LHCN-M2 (cell line): ENCODE data around the gene INPP5D. TPM values are rescaled to one million over a fixed set of nuclear protein-coding genes. Genes with fewer than 3 reads are reported as not detected.
"Not testable (repeated sequence)": the region's sequence is repeated elsewhere in the genome, so short reads cannot be mapped to it uniquely, and the experiment has no call there.

Experiments used
- DNase-seq: peaks from one replicate; pipeline ENCODE4 v3.0.0-alpha.2; 2012; ENCODE audit warnings: low read depth
- total RNA-seq: library from RNA; depleted of rRNA; stranded (reverse); fragments of >200 nt; gene quantifications from 2 replicates; pipeline ENCODE4 v1.2.3, GENCODE V29; 2014

Gene INPP5D
- total RNA-seq, 1 experiment from 2014 or later: 0.34 TPM

GRCh38 chr2:233116946-233117345 is 56.8 kb downstream of the INPP5D start:
- no peak for DNase-seq

DNA sequence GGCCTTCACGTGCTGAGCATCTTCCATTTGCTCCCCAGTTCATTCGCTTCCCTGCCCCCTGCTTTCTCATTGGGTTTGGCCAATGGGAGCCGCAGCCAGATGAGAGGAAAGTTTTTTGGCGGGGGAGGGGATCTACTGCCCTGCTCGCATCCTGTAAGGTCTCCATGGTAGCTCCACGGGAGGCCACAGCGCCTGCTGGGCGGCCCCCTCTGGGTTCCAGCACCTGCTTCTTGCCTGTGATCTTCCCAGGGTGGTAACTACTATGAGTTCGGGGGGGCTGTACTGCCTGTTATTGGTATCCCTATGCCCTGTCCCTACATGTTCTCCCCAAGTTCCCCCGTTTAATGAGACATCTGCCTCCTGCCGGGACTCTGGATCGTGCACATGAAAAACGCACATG is 57.2 kb downstream of the INPP5D start:
- no peak for DNase-seq

DNA sequence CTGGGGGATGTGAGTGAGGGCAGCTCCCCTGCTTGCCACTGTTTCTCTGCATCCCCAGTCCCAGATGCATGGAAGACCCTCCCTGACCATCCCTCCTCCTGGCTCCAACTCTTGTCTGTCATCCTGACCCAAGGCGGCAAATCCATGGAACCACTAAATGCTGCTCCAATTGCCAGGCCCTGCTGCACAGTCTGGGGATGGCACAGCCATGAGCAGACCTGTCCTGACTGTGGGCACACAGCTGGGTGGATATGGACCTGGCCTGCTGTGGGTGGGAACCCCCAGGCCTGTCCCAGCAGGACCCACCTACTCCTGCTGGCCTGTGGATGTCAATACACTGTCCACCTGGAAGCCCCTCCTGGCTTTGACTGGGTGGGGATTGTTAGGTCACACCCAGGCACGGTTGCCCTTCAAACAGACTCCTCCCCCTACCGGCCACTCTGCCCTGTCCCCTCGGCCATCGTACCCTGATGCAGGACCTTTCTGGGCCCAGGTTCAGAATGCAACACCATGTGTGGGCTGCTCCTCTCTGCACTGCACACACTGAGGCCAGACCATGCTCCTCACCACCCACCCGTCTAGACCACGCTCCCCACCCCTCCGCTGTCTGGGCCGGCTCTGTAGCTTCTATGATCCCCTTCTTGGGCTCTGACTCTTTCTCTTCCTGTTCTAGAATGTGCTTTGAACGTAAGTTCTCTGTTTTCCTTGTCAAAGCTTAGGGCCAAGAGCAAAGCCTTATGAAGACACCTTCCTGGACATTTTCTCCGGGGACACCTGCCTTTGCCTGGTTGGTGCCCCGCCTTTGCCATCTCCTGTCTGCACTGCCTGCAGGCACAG is 57.9 kb downstream of the INPP5D start:
- no peak for DNase-seq

- no peak for DNase-seq
Observed at GRCh38 chr2:233118648-233119000, 58.5 kb downstream of the INPP5D start.

DNA sequence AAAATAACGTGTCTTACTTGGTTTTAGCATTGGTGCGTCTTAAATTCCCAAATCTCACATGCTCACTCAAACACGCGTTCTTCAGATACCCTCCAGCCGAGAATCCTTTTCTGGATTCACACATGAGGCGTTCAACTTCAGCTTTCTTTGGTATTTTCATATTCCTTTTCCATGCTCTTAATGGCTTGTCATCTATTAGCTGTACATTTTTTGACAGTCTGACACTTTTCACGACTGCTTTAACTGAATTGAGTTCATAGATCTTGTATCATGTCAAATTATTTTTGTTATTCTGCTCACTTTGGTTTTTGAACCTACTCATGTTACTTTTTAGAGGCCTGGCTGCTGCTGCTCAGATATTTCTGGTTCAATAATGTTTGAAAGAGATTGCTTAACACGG is 59.0 kb downstream of the INPP5D start:
- no peak for DNase-seq

DNA sequence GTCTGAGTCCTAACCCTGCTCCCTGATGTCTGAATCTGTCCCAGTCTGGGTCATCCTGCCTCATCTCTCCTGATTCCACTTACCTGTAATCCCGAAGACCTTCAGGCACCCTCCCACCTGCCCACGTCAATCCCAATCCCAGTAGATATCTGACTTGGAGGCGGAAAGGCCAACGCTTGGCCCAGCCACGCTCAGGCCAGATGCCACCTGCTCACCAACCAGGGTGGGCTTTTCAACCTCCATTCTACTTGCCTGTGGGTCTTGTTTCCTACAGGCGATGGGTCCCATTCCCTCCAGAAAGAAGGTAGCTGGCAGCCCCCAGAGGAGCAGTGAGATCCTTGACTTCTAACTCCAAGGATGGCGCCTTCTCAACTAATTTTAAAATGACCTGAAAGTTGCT is 59.7 kb downstream of the INPP5D start:
- DNase-seq: no peak

DNA sequence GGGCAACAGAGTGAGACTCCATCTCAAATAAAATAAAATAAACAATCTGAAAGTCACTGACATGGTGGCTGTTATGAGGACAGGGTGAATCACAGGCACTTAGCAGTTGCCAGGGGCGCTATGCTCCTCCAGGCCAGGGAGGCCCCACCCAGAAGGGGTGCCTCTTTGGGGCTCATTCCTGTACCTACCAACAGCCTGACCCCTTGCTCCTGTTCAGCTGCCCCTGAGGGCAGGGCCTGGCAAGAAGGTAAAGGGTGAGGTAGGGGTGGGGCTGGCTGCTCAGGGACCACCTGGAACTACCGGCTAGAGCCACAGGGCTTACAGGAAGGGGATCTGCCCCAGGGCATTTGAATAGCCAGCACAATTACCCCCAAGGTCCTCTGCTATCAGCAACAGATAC is 60.3 kb downstream of the INPP5D start:
- DNase-seq: no peak

DNA sequence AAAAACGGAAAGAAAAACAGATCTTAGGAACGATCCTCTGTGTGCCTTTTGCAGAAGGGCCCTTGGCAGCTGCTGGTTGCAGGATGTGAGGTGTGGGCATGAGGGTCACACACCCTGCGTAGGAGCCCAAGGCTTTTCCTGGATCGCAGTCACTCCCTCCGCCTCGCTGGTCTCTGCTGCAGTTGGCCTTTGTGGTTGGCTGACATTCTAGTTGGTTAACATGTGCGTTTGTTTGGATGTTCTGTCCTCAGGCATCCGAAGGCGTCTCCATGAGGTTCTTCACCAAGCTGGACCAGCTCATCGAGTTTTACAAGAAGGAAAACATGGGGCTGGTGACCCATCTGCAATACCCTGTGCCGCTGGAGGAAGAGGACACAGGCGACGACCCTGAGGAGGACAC is 61.7 kb downstream of the INPP5D start:
- no peak for DNase-seq

GRCh38 chr2:233122541-233122940 is 62.4 kb downstream of the INPP5D start:
- DNase-seq: no peak

DNA sequence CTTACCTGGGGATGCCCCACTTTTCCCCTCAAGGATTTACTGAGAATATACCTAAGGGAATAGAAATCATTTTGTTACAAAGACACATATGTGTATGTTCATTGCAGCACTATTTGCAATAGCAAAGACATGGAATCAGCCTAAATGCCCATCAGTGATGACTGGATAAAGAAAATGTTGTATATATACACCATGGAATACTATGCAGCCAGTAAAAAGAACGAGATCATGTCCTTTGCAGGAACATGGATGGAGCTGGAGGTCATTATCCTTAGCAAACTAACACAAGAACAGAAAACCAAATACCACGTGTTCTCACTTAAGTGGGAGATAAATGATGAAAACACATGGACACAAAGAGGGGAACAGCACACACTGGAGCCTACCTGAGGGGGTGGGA is 63.4 kb downstream of the INPP5D start:
- not testable (repeated sequence) for DNase-seq

- DNase-seq: no peak
Observed at GRCh38 chr2:233124421-233125080, 64.4 kb downstream of the INPP5D start.

DNA sequence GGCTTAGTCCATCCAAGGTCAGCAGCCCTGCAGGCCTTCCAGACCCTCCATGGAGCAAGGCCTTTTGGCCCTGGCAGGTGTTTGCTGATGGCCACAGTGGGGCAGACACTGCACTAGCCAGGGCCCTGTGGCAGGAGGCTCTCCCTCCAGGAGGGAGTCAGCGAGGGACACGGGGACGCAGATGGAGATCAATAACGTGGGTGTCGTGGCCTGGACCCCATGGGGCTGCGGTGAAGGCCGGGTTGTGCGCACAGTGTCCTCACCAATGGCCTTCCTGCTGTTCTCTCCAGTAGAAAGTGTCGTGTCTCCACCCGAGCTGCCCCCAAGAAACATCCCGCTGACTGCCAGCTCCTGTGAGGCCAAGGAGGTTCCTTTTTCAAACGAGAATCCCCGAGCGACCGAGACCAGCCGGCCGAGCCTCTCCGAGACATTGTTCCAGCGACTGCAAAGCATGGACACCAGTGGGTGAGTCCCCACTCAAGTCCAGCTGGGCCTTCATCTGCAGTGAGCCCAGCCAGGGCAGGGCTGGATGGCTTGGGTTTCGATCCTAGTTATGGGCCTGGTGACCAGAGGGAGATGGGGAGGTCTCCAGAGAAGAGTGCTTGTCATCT is 65.4 kb downstream of the INPP5D start:
- DNase-seq: no peak

DNA sequence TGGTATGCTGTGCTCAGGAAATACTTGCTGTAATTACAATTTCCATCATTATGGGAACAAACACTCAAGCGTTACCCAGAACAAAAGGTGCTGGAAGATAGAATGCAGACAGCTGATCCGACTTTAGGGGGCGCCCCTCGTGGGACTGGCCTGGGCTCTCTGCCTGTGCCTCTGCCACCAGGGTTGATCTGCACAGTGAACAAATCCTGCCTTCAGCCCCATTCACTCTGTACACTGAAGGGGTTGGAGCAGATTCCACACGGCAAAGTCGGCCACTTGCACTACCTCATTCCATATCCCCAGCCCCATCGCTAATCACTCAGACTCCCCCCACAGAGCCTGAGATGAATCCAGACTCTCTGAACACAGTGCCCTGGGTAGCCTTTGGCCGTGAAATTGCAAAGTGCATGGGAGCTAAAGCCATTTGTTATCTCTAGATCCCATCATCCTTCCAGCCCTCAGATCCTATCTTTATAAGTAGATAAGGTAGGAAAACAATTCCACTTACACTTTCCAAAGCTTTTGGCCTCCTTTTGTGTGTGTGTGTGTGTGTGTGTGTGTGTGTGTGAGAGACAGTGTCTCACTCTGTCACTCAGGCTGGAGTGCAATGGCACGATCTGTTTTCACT is 69.3 kb downstream of the INPP5D start:
- no peak for DNase-seq

GRCh38 chr2:233130024-233130423 is 69.9 kb downstream of the INPP5D start:
- DNase-seq: no peak

DNA sequence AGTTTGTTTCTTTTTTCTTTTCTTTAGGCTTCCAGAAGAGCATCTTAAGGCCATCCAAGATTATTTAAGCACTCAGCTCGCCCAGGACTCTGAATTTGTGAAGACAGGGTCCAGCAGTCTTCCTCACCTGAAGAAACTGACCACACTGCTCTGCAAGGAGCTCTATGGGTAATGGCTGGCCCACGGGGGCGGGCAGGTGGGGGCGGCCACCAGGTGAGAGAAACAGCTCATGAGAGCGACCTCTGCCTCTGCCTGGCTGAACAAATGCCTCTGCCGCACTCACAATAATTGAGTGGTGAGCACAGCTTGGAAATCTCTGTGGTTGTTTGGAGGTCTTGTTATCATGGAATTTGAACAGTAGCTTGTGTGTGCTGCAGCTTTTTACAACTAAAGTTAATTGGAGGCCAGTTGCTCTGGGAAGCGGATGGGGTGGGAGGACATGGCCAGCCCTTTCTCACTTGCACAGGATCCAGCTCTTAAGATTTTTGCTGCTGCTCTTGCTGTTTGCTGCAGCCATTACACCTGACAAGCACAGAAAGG is 70.4 kb downstream of the INPP5D start:
- DNase-seq: no peak

DNA sequence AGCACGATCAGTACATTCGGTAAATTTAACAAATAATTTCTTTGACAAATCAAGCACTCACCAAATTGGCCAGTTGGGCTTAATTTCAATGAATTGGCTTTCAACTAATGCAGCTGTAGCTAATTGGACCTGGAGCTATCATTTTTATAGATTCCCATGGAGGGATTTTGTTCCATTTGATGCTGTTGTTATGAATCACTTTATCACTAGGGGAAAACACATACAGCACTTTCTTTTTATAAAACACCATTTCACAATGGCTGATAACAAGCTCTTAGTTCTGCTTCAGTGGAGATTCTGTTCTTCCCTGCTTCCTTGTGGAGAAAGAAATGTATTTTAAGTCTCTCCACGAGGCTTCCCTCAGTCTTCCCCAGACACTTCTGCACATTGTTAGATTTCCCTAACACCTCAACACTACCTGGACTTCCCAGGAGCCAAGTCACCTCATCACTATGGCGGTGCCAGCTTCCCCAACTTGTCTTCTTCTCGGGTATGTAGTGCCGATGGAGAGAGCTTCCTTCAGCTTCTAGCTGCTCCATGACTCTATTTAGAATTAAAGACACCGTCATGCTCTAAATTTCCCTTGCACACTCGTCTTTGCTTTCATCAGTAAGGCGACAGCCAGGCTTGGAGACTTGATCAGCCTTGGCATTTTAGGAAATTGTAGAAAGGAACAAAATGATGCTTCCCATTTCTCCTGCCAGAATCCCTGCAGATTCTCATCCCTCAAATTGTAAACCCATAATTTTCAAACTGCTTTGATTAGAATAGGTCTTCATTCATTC is 72.0 kb downstream of the INPP5D start:
- no peak for DNase-seq

DNA sequence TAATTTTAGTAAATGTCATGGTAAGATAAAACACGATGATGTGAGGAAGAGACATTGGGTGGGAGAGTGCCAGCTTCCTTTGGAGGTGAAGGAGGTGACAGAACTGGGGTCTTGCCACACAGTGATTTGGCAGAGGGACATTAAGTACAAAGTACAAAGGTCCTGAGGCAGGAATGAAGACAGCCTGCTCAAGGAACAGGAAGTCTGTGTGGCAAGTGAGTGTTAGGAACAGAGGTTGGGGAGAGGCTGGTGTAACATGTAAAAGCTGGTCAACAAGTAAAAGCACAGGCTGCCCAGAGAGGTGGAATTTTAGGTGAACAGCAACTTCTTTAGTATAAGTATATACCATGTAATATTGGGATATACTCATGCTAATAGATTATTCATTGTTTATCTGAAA is 73.1 kb downstream of the INPP5D start:
- no peak for DNase-seq

DNA sequence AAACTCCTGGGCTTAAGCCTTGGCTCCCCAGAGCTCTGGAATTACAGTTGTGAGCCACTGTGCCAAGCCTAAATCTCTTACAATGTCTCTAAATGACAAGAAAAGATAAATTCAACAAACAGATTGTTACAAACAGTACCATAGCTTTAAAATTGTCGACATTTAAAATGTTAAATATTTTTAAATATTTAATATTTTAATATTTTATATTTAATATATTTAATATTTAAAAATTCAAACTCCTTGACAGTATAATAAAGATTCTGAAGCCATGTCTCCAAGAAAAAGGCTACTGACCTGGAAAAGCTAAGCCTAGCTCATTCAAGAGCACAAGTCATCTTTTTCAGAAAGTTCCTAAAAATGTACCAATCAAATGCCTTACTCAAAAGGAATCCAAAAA is 75.3 kb downstream of the INPP5D start:
- no peak for DNase-seq

GRCh38 chr2:233137040-233137439 is 76.9 kb downstream of the INPP5D start:
- DNase-seq: no peak

DNA sequence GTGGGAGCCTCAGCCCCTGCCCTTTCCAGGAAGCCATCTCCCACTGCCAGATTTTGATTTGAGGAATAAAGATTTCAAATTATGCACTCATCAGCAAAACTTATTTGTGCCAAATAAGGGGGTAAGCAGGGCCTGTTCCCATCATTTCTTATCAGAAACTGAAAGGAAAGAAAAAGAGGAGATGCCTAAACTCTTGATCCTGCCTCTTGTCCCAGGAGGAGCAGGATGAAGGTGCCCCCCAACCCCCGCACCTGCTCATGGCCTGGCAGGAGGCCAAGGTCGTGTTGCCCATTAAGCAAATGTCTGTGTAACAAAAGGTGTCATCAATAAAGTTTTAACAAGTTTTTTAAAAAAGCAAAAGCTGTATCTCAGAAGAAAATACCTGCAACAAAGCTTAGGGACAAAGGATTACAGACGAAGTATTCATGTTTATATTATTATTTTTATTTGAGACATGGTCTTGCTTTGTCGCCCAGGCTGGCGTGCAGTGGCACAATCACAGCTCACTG is 80.0 kb downstream of the INPP5D start:
- no peak for DNase-seq

DNA sequence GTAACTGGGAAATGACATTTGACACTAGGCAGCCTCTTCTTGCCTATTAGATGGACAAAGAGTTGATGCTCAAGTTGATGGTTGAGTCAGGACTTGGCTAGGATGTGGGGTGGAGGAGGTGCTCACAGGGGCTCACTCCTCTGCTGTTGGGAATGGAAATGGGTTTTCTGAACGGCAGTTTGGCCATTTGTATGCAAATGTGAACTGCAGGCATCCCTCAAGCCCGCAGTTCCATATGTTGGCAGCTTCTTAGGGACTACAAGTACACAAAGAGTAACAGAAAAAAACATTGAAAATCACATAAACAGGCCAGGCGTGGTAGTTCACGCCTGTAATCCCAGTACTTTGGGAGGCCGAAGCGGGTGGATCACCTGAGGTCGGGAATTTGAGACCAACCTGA is 80.8 kb downstream of the INPP5D start:
- no peak for DNase-seq
